HCT116 (cell line): ENCODE data around the gene RPLP2. TPM values are rescaled to one million over a fixed set of nuclear protein-coding genes. Genes with fewer than 3 reads are reported as not detected.

Experiments used
- ATAC-seq: fragments of 200-7000 bp; cut with Tn5 transposase; 2 replicates; pipeline ENCODE4 v1.9.1; 2020; ENCODE audit warnings: mild to moderate bottlenecking, moderate library complexity
- BruUV-seq: library from RNA; stranded (reverse); fragments of 400-500 nt; replicated peaks from 2 replicates; lab custom pipeline; 2021; lab: Mats Ljungman, UMichigan
- CTCF ChIA-PET: fragments of 300-600 bp; sonication (Branson Sonifier 250); formaldehyde crosslinking; loops from one replicate; lab custom pipeline; 2021; ENCODE audit warnings: antibody characterized with exemption; lab: Charles Lee
- POLR2A ChIA-PET: fragments of 300-600, 350-600 bp; sonication (Branson Sonifier 250); formaldehyde crosslinking; loops from one replicate; lab custom pipeline; 2021; ENCODE audit warnings: antibody characterized with exemption; lab: Charles Lee
- RAD21 ChIA-PET, 2 experiments: fragments of 300-600 bp; sonication (Branson Sonifier 250); formaldehyde crosslinking; loops; one replicate each; lab custom pipeline; 2023; ENCODE audit warnings: low total read pairs in 2 of 2; ENCODE audit not compliant: uncharacterized antibody in 2 of 2, unreplicated experiment in 2 of 2, low non-redundant PET in 1 of 2; lab: Charles Lee
- DNase-seq: peaks from one replicate; pipeline ENCODE4 v3.0.0-alpha.2; 2010; ENCODE audit warnings: low read depth, low spot score
- H2AFZ ChIP-seq: fragments of 200-600 bp; shearing (Covaris generic), sonication (generic); 2 replicates; pipeline ENCODE4 v1.6.1; 2017; ENCODE audit warnings: low read depth, mixed run types, mixed read lengths, antibody characterized with exemption, low read length; ENCODE audit not compliant: poor library complexity, severe bottlenecking
- H3K27ac ChIP-seq: 2 replicates; pipeline ENCODE4 v1.5.1; 2012; ENCODE audit warnings: low read depth, low read length
- H3K27me3 ChIP-seq: fragments of 200-600 bp; sonication (generic); 2 replicates; pipeline ENCODE4 v1.6.1; 2016; ENCODE audit warnings: mixed run types, low read length, mixed read lengths; ENCODE audit not compliant: insufficient read depth
- H3K36me3 ChIP-seq, 2 experiments: fragments of 200-500 bp in 1 of 2; fragments of 200-600 bp in 1 of 2; sonication (Bioruptor generic) in 1 of 2; sonication (generic) in 1 of 2; 2 replicates each; pipeline versions ENCODE4 v1.5.1 to v1.6.1; 2014 to 2016; ENCODE audit warnings: low read length in 2 of 2, inconsistent platforms in 1 of 2, mixed read lengths in 1 of 2, mixed run types in 1 of 2; ENCODE audit not compliant: insufficient read depth in 2 of 2, control insufficient read depth in 1 of 2
- H3K4me1 ChIP-seq, 2 experiments: fragments of 200-600 bp in 1 of 2; sonication (generic) in 1 of 2; 2 replicates each; pipeline versions ENCODE4 v1.5.1 to v1.6.1; 2012 to 2017; ENCODE audit warnings: low read length in 2 of 2, inconsistent platforms in 1 of 2, mild to moderate bottlenecking in 1 of 2, mixed read lengths in 1 of 2, mixed run types in 1 of 2, moderate library complexity in 1 of 2; ENCODE audit not compliant: insufficient read depth in 2 of 2, control insufficient read depth in 1 of 2
- H3K4me2 ChIP-seq: fragments of 200-600 bp; sonication (generic); 2 replicates; pipeline ENCODE4 v1.6.1; 2017; ENCODE audit warnings: mixed run types, low read length, mixed read lengths
- H3K4me3 ChIP-seq, 2 experiments: fragments of 200-600 bp in 1 of 2; sonication (generic) in 1 of 2; replicated peaks in 1 of 2; 2 replicates each; pipeline ENCODE4 v1.5.1; 2011 to 2016; ENCODE audit warnings: low read length in 2 of 2, control low read depth in 1 of 2, low read depth in 1 of 2, mild to moderate bottlenecking in 1 of 2, mixed read lengths in 1 of 2, mixed run types in 1 of 2
- H3K79me2 ChIP-seq: fragments of 200-600 bp; sonication (generic); 2 replicates; pipeline ENCODE4 v1.6.1; 2017; ENCODE audit warnings: mild to moderate bottlenecking, mixed run types, low read length, moderate library complexity, mixed read lengths; ENCODE audit not compliant: insufficient read depth
- H3K9ac ChIP-seq: fragments of 200-600 bp; sonication (generic); 2 replicates; pipeline ENCODE4 v1.6.1; 2016; ENCODE audit warnings: low read length, mixed read lengths
- H3K9me2 ChIP-seq: fragments of 200-600 bp; sonication (generic), shearing (Covaris generic); 2 replicates; pipeline ENCODE4 v1.6.1; 2017; ENCODE audit warnings: mixed run types, mild to moderate bottlenecking, moderate library complexity; ENCODE audit not compliant: insufficient read depth
- H3K9me3 ChIP-seq, 2 experiments: fragments of 200-500 bp in 1 of 2; fragments of 200-600 bp in 1 of 2; sonication (Bioruptor generic) in 1 of 2; sonication (generic) in 1 of 2; 2 replicates each; pipeline ENCODE4 v1.6.1; 2014 to 2017; ENCODE audit warnings: low read length in 2 of 2, mixed read lengths in 2 of 2, inconsistent platforms in 1 of 2, low read depth in 1 of 2, mild to moderate bottlenecking in 1 of 2, mixed run types in 1 of 2, moderate library complexity in 1 of 2; ENCODE audit not compliant: control insufficient read depth in 1 of 2, insufficient read depth in 1 of 2
- H4K20me1 ChIP-seq: fragments of 200-600 bp; sonication (generic), shearing (Covaris generic); 2 replicates; pipeline ENCODE4 v1.6.1; 2017; ENCODE audit warnings: mixed run types, mild to moderate bottlenecking, moderate library complexity; ENCODE audit not compliant: insufficient read depth
- ELF1 ChIP-seq: IDR thresholded peaks from 2 replicates; pipeline ENCODE4 v1.6.1; 2012; ENCODE audit warnings: low read depth, borderline replicate concordance
- EZH2 ChIP-seq: fragments of 200-600 bp; sonication (generic); IDR thresholded peaks from 2 replicates; pipeline ENCODE4 v1.6.1; 2017; ENCODE audit warnings: antibody characterized with exemption, mixed run types
- POLR2A ChIP-seq: IDR thresholded peaks from 2 replicates; pipeline ENCODE4 v1.7.0; 2011; ENCODE audit warnings: borderline replicate concordance; ENCODE audit not compliant: insufficient read depth, insufficient read length; ENCODE audit errors: extremely low read depth
- POLR2AphosphoS5 ChIP-seq: IDR thresholded peaks from 2 replicates; pipeline ENCODE4 v1.6.1; 2011; ENCODE audit warnings: mild to moderate bottlenecking, low read depth, low read length, moderate library complexity
- SIN3A ChIP-seq: IDR thresholded peaks from 2 replicates; pipeline ENCODE4 v1.6.1; 2012; ENCODE audit warnings: low read depth
- TCF7L2 ChIP-seq: IDR thresholded peaks from 2 replicates; pipeline ENCODE4 v1.7.0; 2011; ENCODE audit warnings: borderline replicate concordance, inconsistent platforms; ENCODE audit not compliant: insufficient read depth, insufficient read length; ENCODE audit errors: extremely low read depth
- ZFX ChIP-seq: fragments of 450-650 bp; IDR thresholded peaks from 2 replicates; pipeline ENCODE4 v1.6.1; 2017
- ZNF274 ChIP-seq: fragments of 200-500 bp; sonication (Bioruptor generic); IDR thresholded peaks from 2 replicates; pipeline ENCODE4 v1.6.1; 2014; ENCODE audit warnings: mild to moderate bottlenecking, low read depth, low read length, inconsistent platforms
- intact Hi-C: fragments of 100-400 bp; cut with micrococcal nuclease; formaldehyde crosslinking; loops from 2 replicates; pipeline ENCODE4 v1.10.0; 2022
- total RNA-seq: library from RNA; stranded (reverse); gene quantifications from one replicate; pipeline ENCODE4 v1.2.1, GENCODE V29; 2021; ENCODE audit not compliant: unreplicated experiment
- TF ChIP-seq, protein P1 (sequence below): IDR thresholded peaks from 2 replicates; pipeline ENCODE4 v1.6.1; 2012
- TF ChIP-seq, protein P2 (sequence below): IDR thresholded peaks from 2 replicates; pipeline ENCODE4 v1.6.1; 2012; ENCODE audit warnings: low read depth

The RPLP2 gene
- total RNA-seq, 1 experiment from 2014 or later: 3,615 TPM

- Histone ChIP-seq H3K9ac (no peak overlapping the region), H3K9me3 (no peaks in the 10 kb centered on the region), H3K79me2 (peaks cover 46% of the 10 kb centered on the region), H3K36me3 (peaks cover 21 to 38% of the 10 kb centered on the region in 2 experiments), H3K27me3 (no peaks in the 10 kb centered on the region), H3K4me2 (0 out of 2 replicates have a peak overlapping the region, but pooled peaks have one; percentile 88), H2AFZ (no peak overlapping the region), H4K20me1 (peaks cover 17% of the 10 kb centered on the region; the same call in 1 of the 2 replicates), H3K27ac (peak overlapping the region; percentile 93), H3K4me3 (no peak overlapping the region), H3K4me1 (peaks cover 10 to 48% of the 10 kb centered on the region in 2 experiments), H3K9me2 (no peaks in the 10 kb centered on the region)
- ATAC-seq: no peak
- intact Hi-C loops: no loop called here
- POLR2A ChIA-PET: no interaction called here
- RAD21 ChIA-PET: no interaction called here
- TF ChIP-seq ELF1: no peak
- no peak for TF ChIP-seq ZNF274
- TF ChIP-seq TCF7L2: no peak
- no peak for TF ChIP-seq POLR2AphosphoS5
- BruUV-seq: no TSS peak
- CTCF ChIA-PET: no interaction called here
- DNase-seq: no peak
These were observed 3.3 kb downstream of the RPLP2 start for GRCh38 chr11:813072-813455.

- no peak overlapping the region for H3K4me3 ChIP-seq
- H3K9ac ChIP-seq: peak overlapping the region; percentile 14; the same call in 1 of the 2 replicates
- ATAC-seq (peak; percentile 3; the same call in 1 of the 2 replicates), DNase-seq (no peak)
- peak overlapping the region; percentile 93 for H3K27ac ChIP-seq
- H3K4me1 ChIP-seq: peaks cover 14 to 48% of the 10 kb centered on the region in 2 experiments
- peaks cover 21 to 38% of the 10 kb centered on the region in 2 experiments for H3K36me3 ChIP-seq
- H3K9me2 ChIP-seq: no peaks in the 10 kb centered on the region
- peaks cover 41% of the 10 kb centered on the region for H3K79me2 ChIP-seq
- no peak overlapping the region for H3K4me2 ChIP-seq
- H3K27me3 ChIP-seq: no peaks in the 10 kb centered on the region
- no peak for TF ChIP-seq POLR2A
- TF ChIP-seq POLR2AphosphoS5: peak; percentile 51
- no peak for TF ChIP-seq SIN3A
- TF ChIP-seq EZH2: no peak
- TF ChIP-seq, protein P1, sequence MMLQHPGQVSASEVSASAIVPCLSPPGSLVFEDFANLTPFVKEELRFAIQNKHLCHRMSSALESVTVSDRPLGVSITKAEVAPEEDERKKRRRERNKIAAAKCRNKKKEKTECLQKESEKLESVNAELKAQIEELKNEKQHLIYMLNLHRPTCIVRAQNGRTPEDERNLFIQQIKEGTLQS: no peak
- TF ChIP-seq, protein P2, sequence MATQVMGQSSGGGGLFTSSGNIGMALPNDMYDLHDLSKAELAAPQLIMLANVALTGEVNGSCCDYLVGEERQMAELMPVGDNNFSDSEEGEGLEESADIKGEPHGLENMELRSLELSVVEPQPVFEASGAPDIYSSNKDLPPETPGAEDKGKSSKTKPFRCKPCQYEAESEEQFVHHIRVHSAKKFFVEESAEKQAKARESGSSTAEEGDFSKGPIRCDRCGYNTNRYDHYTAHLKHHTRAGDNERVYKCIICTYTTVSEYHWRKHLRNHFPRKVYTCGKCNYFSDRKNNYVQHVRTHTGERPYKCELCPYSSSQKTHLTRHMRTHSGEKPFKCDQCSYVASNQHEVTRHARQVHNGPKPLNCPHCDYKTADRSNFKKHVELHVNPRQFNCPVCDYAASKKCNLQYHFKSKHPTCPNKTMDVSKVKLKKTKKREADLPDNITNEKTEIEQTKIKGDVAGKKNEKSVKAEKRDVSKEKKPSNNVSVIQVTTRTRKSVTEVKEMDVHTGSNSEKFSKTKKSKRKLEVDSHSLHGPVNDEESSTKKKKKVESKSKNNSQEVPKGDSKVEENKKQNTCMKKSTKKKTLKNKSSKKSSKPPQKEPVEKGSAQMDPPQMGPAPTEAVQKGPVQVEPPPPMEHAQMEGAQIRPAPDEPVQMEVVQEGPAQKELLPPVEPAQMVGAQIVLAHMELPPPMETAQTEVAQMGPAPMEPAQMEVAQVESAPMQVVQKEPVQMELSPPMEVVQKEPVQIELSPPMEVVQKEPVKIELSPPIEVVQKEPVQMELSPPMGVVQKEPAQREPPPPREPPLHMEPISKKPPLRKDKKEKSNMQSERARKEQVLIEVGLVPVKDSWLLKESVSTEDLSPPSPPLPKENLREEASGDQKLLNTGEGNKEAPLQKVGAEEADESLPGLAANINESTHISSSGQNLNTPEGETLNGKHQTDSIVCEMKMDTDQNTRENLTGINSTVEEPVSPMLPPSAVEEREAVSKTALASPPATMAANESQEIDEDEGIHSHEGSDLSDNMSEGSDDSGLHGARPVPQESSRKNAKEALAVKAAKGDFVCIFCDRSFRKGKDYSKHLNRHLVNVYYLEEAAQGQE: no peak
- no peak for TF ChIP-seq ZFX
- no peak overlapping the region for H2AFZ ChIP-seq
- CTCF ChIA-PET: no interaction called here
- peaks cover 17% of the 10 kb centered on the region; the same call in 1 of the 2 replicates for H4K20me1 ChIP-seq
- intact Hi-C loops: no loop called here
- RAD21 ChIA-PET: no interaction called here
- POLR2A ChIA-PET: no interaction called here
- no TSS peak for BruUV-seq
- H3K9me3 ChIP-seq: no peaks in the 10 kb centered on the region
These were observed 3.8 kb downstream of the RPLP2 start for GRCh38 chr11:813456-814096.
